ENCODE results near the gene SSPN.

The SSPN gene

DNA sequence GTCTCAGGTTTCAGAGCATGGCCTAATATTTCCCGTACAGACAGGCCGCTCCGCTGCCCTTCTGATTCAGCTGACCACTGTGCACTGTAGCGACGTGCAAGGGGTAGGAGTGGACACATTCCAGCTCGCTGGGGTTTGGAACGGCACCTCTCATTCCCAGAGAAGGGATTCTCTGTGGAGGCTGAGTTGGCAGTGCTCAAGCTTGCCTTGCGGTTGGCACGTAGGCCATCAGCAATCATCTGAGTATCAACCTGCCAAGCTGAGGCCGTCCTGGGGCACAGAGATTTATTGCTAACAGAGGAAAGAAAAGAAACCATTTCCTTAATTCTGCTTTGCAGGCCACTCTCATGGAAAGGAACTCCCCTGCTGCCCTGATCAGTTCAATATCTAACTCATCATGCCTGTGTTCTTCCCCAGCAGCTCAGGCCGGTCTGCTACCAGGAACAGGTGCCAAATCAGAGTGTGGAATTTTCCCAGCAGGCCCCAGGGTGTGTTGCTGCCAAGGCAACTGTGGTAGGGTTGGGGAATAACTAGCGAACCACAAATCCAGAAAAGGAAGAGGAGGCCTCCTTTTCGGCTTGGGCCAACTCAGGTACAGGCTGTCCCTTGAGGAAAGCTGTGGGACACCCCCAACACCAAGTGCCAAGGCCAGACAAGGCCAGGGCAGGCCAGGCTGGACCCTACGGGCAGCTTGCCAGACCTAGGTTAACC, 92.5 kb downstream of the SSPN start:
- no peaks in the 10 kb centered on the region for H3K9me2 ChIP-seq (replicated peaks; ENCODE audit: insufficient read depth, low read length)
- no peaks in the 10 kb centered on the region for H3K27me3 ChIP-seq (ENCODE audit: low read length)
- H3K4me3 ChIP-seq (ENCODE audit: insufficient read depth, low read length, poor library complexity, severe bottlenecking) = no peak overlapping the region
- no peak overlapping the region for H3K4me2 ChIP-seq (ENCODE audit: low read depth, low read length, poor library complexity, severe bottlenecking)
- H2AFZ ChIP-seq (ENCODE audit: low read depth, low read length, severe bottlenecking) = no peak overlapping the region
- no peak overlapping the region for H3K9ac ChIP-seq (ENCODE audit: low read length)
- no peaks in the 10 kb centered on the region for H3K79me2 ChIP-seq (ENCODE audit: insufficient read depth, low read length)
- no peaks in the 10 kb centered on the region for H3F3A ChIP-seq (ENCODE audit: insufficient read depth)
- H3K27ac ChIP-seq (ENCODE audit: low read depth, low read length) = no peak overlapping the region
- TF ChIP-seq CTCF (IDR thresholded peaks at IDR 0.05; ENCODE audit: insufficient read depth, low read length, poor library complexity, severe bottlenecking) (no peak), EZH2phosphoT487 (conservative IDR thresholded peaks at IDR 0.05; ENCODE audit: low read length) (no peak)
- H3K9me3 ChIP-seq (ENCODE audit: insufficient read depth, low read length) = no peaks in the 10 kb centered on the region
- no peaks in the 10 kb centered on the region for H3K36me3 ChIP-seq (ENCODE audit: low read length)
- H4K20me1 ChIP-seq (ENCODE audit: low read depth, low read length) = no peaks in the 10 kb centered on the region

DNA sequence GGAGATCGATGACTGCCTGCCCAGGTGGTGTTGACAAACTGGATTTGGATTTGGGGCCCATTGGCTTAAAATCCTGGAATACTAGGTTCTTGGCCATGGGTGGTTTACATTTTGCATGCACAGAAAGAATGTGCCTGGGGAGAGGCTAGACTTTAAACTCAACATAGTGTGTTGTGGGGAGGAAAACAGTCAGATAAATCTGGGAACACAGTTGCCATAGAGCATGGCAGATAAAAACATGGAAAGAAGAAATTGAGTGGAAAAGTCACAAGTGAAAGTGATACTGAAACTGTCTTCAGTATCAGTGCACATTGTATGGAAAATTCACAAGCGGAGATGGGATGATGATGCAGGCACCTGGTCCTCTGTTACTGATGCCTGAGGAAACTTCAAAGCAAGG, 95.2 kb downstream of the SSPN start:
- no peaks in the 10 kb centered on the region for H3K9me3 ChIP-seq (ENCODE audit: insufficient read depth, low read length)
- H4K20me1 ChIP-seq (ENCODE audit: low read depth, low read length) = no peaks in the 10 kb centered on the region
- no peaks in the 10 kb centered on the region for H3K9me2 ChIP-seq (replicated peaks; ENCODE audit: insufficient read depth, low read length)
- no peaks in the 10 kb centered on the region for H3K79me2 ChIP-seq (ENCODE audit: insufficient read depth, low read length)
- H3K4me2 ChIP-seq (ENCODE audit: low read depth, low read length, poor library complexity, severe bottlenecking) = no peak overlapping the region
- no peak overlapping the region for H3K4me3 ChIP-seq (ENCODE audit: insufficient read depth, low read length, poor library complexity, severe bottlenecking)
- H3K27me3 ChIP-seq (ENCODE audit: low read length) = no peaks in the 10 kb centered on the region
- TF ChIP-seq CTCF (IDR thresholded peaks at IDR 0.05; ENCODE audit: insufficient read depth, low read length, poor library complexity, severe bottlenecking) = no peak
- TF ChIP-seq EZH2phosphoT487 (conservative IDR thresholded peaks at IDR 0.05; ENCODE audit: low read length) = no peak
- H3K9ac ChIP-seq (ENCODE audit: low read length) = no peak overlapping the region
- no peak overlapping the region for H3K27ac ChIP-seq (ENCODE audit: low read depth, low read length)
- H3K36me3 ChIP-seq (ENCODE audit: low read length) = no peaks in the 10 kb centered on the region
- H3F3A ChIP-seq (ENCODE audit: insufficient read depth) = no peaks in the 10 kb centered on the region
- H2AFZ ChIP-seq (ENCODE audit: low read depth, low read length, severe bottlenecking) = no peak overlapping the region

- Histone ChIP-seq H3K4me2 (ENCODE audit: low read depth, low read length, poor library complexity, severe bottlenecking) (no peak overlapping the region), H3K4me3 (ENCODE audit: insufficient read depth, low read length, poor library complexity, severe bottlenecking) (no peak overlapping the region), H3K9ac (ENCODE audit: low read length) (no peak overlapping the region), H2AFZ (ENCODE audit: low read depth, low read length, severe bottlenecking) (no peak overlapping the region), H3F3A (ENCODE audit: insufficient read depth) (no peaks in the 10 kb centered on the region), H3K9me2 (replicated peaks; ENCODE audit: insufficient read depth, low read length) (no peaks in the 10 kb centered on the region), H3K27me3 (ENCODE audit: low read length) (no peaks in the 10 kb centered on the region), H4K20me1 (ENCODE audit: low read depth, low read length) (no peaks in the 10 kb centered on the region), H3K9me3 (ENCODE audit: insufficient read depth, low read length) (no peaks in the 10 kb centered on the region), H3K27ac (ENCODE audit: low read depth, low read length) (no peak overlapping the region), H3K36me3 (ENCODE audit: low read length) (no peaks in the 10 kb centered on the region), H3K79me2 (ENCODE audit: insufficient read depth, low read length) (no peaks in the 10 kb centered on the region)
- TF ChIP-seq EZH2phosphoT487 (conservative IDR thresholded peaks at IDR 0.05; ENCODE audit: low read length) (no peak), CTCF (IDR thresholded peaks at IDR 0.05; ENCODE audit: insufficient read depth, low read length, poor library complexity, severe bottlenecking) (no peak)
Observed at GRCh38 chr12:26292596-26292995, 97.2 kb downstream of the SSPN start.
